GM19099 (cell line): ENCODE results near the gene NRCAM.

Experiments
- POLR2A ChIP-seq: IDR thresholded peaks from 3 replicates; pipeline ENCODE4 v1.6.1; 2011; ENCODE audit warnings: low read depth; ENCODE audit not compliant: insufficient read length; ENCODE audit errors: extremely low read depth

The NRCAM gene

DNA sequence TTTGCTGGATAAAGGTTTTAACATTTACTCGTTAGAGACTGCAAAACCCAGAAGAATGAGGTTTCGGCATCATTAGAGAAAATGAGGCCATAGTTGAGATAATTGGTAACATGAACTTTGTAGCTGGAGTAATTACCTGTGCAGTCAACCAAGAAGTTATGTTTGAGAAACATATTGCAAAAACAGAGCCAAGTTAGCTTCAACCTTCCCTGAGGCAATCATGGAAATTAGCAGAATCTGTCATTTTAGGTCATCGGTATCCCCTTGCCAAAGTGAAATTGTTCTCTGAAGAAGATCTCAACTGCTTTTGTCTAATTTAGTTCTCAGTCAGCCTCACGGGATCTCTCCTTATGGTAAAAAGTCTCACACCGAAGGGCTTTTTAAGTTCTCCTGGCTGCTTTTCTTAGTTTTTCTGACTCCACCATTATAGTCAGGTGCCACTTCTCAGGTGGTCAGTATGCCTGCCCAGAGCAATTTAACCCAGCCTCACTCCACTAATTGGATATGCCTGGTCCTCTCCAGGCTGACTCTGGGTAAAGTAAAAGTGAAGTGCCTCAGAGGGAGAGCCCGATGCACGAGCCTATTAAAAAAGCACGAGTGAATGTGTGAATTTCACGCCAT, 52.5 kb downstream of the NRCAM start:
- no peak for TF ChIP-seq POLR2A

DNA sequence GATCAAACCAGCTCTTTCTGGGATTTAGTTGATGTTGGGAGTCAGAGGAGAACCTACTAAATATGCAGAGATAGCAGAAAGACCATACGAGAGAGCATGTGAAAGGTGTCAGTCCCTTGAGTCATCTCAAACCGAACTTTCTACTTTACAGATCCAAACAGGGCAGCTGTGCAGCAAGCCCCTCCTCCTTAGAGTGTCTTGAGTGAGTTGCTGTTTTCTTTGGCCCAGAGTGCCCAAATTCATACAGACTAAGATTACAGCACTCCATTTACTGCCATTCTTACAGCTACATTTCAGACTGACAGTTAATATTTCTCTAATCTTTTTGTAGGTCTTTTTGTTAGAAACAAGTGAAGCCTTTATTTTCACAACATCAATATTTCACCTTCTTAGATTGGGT, 53.4 kb downstream of the NRCAM start:
- no peak for TF ChIP-seq POLR2A

DNA sequence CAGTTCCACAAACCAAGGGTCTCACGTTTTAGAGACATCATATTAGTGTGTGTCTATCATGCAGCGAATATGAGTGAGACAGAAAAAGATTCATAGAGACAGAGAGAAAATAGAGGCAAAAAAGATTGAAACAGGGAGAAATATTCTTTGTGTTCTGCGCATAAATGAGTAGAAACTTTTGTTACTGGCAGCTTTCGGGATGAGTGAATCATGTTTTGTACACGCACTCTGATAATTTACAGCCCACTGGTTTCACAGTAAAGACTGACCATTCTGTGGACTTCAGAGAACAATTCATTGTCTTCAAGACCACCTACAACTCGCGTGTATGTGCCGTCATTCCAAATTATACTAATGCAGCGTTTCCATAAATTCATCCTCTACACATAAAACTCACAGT, 60.2 kb downstream of the NRCAM start:
- TF ChIP-seq POLR2A, result no peak

DNA sequence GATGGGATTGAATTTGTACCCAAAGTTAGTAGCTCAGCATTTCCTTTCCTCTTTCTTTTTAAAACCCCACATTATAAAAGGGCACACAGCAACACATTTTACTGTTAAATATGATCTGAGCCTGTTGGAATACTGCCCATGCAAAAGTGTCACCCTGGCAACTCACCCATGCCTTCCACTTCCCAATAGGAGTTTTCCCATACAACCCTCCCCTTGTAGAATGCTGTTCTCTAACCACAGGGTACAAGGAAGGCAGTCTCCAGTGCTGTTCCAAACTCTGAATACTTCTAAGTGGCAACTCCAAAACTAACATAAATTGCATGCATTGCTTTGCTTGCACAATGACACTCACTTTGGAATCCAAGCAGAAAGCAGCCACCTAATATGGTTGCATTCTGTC, 60.8 kb downstream of the NRCAM start:
- TF ChIP-seq POLR2A, result no peak

DNA sequence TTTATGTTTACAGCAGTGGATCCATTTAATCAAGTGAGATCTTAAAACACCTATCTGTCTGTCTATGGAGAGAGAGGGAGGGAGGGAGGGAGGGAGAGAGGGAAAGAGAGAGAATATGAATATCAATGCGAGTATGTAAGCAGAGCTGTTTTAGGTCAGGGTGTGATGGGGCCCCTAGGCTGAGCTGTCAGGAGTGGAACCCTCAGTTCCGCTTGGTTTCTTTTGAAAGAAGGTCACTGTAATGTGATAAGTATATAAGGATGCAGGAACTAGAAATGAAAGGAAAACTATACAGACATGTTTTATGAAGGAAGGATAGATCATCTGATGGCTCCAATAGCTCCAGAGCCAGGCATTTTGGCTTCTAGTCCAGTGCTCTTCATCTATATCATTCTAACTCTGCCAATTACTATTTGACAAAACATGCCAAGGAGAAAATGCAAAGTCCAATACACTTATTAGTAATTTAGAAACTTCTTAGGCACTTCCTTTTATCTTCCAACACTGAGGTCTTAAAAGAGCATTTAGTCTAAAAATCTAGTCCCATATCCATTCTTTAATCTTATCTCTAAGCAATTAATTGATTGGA, 70.3 kb downstream of the NRCAM start:
- no peak for TF ChIP-seq POLR2A

DNA sequence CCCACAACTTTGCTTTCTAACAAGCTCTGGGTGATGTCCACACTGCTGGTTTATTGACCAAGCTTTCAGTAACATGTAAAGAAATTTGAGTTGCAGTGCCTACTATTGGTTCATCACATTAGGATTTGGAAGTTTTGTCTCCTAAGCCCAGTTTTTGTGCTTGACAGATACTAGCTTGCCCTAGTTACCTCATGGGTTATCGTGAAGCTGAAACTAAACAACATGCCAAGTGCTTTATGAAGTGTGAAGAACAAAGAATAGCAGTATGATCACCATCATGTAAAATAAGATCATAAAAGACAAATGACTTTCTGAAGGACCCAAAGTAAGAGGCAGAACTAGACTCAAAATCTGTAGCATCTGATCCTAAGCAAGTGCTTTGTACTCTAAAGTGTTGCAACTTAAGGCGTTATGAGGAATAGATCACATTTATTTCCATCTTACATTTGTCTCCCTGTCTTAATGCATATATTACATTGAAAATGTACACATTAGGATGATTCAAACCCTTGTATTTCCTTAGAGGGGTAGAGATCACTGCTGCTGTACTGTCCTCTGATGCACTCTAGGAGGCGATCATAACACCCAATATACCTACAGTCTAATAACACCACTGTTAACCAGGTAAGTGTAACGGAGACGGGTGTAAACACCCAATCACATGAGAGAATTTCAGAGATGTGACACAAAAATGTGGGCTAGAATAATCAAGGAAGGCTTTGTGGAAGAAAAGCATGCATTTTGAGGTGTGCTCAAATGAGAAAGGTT, 71.3 kb downstream of the NRCAM start:
- no peak for TF ChIP-seq POLR2A

DNA sequence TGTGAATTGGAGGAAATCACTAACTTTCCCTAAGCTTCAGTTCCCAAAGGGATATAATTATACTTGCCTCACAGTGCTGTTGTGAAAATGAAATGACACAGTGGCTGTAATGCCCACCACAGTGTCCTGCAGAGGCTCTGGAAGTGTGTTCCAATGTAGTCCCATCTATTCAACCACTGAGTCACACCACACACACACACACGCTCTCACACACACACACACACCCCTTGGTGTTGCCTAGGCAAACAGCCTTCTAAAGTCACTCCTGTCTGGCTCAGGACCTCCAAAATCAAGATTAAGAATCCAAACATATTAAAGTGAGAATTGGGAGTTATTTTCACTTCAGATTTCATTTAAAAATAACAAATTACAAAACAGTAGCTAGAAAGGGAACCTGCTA, 73.3 kb downstream of the NRCAM start:
- TF ChIP-seq POLR2A, result no peak

DNA sequence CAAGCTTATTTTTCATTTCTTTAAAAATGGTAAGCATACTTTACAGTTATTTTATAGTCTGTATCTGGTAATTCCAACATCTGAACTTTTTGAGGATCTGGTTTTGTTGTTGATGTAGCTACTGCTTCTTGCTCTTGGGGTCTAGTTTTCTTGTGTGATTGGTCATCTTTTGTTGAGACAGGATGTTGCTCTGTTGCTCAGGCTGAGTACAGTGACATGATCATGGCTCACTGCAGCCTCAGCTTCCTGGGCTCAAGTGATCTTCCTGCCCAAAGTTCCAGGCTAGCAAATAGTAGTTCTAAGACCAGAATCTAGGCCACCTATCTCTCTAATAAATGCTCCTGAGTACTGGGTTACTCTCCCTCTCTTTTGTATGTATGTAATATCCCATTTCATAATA, 75.7 kb downstream of the NRCAM start:
- no peak for TF ChIP-seq POLR2A

DNA sequence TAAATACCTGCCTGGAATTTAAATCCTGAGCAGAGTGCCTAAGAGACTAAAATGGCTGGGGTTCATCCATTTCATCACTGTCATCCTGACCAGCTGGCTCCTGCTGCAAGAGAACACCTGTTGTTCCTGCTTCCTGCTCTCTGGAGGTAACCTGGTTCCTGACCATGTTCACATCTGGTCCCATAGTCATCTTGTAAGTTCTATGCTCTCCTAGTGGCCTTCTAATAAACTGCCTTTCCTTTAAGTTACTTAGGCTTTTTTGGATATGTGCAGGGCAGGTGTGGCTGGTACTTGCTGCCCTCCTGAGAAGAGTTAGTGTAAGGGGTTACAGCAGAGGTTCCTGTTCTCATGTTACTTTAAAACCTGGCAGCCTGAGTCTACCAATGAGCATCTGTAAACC, 80.0 kb downstream of the NRCAM start:
- TF ChIP-seq POLR2A, result no peak

DNA sequence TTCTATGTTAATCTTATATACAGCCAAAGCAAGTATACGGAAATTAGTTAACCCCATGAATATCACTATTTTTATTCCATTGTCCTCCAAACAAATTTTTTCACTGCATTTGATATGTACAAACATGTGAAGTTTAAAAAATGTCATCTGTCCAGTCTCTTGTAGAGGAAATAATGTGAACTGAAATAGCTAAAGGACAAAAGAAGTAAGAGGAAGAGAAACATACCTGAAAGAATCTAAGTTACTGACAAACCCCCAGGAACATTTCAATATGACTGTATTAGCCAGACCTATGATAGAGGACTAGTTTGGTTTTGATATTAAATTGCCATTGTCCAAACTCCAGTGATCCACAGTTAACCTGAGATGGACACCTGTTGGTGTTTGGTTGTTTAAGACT, 80.6 kb downstream of the NRCAM start:
- no peak for TF ChIP-seq POLR2A

DNA sequence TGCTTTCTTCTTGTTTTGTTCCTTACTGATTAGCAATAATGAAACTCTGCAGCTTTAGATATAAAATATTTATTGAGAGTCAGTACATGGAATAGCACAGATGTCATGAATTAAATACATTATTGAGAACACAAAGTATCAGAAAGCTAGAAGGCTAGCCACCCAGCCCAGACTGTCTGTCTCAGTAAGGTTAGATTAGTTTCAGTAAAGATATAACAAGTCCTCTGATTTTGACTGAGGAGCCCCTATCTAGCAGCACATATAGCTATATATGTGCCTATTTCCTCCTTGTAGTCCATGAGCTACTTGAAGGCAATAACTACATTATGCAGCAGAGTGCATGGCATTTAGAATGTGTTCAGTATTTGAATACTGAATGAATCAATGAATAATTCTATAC, 81.3 kb downstream of the NRCAM start:
- TF ChIP-seq POLR2A, result no peak

DNA sequence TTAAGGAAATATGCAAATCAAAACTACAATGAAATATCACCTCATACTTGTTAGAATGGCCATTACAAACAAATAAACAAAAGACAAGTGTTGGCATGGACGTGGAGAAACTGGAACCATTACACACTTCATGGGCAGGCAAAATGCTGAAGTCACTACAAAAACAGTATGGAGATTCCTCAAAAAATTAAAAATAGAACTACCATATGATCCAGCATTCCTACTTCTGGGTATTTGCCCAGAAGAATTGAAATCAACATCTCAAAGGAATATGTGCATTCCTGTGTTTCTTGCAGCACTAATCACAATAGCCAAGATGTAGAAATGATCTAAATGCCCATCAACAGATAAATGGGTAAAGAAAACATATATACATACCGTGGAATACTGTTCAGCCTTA, 83.6 kb downstream of the NRCAM start:
- no peak for TF ChIP-seq POLR2A

DNA sequence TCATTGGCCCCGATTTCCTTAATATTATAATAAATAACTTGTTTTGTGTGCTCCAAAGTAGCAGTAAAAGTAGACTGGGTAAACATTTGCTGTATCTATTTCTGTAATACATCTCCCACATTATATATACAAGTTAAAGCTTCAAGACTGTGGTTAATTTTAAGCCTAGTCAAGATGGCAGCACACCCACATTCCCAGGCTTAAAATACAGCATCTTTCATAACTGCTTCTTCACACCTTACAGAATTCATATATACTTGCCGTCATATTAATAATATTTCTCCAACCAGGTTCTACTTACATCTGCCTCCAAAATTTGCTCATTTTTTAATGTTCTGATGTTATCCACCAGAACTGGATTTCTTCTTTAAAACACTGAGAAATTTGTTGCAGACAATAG, 85.6 kb downstream of the NRCAM start:
- TF ChIP-seq POLR2A, result no peak

DNA sequence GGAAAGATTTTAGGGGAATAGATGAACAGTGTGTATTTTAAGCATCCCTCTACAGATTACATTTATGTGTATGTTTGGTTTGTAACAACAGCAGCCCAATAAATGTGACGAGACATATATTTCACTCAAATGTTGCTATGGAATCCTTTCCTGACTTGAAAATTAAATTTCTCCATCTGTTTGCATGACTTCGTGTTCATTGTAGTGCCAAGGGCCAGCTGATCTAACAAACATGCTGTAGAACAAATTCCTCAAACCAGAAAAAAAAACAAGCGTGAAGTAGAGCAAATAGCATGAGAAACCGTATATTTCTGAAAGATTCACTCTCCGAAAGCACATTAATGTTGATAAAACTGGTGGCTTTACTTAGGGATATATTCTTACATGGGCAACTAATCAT, 87.8 kb downstream of the NRCAM start:
- TF ChIP-seq POLR2A, result no peak

DNA sequence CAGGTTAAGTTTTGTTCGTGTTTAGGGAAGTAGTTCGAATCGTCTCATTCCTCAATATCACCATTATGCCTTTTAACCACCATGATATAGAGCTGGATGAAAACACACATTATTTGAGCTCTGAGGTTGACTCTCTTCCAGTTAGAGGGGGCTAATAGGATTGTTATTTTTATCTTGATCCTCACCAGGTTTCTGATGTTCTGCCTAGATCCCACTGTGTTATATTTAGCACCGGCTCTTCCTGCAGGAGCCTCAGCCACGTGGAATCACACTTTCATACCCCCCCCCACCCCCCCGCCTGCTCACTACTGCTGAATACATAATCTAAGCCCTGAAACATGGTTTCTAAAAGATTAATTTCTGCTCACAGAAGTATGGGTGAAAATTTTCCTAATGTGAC, 88.3 kb downstream of the NRCAM start:
- no peak for TF ChIP-seq POLR2A

DNA sequence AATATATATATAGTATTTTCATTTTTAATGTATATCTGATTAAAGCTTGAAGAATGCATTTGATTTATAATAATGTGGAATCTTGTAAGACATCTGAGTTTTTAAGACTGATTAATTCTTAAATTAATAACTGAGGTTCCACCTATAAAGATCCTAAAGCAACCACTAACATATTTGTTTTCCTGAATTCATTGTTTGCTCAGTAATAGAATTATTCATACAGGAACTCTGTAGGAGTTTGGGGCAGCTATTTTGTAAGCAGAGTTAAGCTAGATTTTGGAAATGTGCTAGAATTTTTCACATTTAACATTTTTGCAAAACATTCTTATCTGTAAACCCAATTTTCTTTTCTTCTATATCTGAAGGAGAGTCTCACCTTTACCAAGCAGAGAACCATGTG, 88.9 kb downstream of the NRCAM start:
- no peak for TF ChIP-seq POLR2A
